GM18858 (cell line): ENCODE data around the gene ARTN.

ENCODE experiments used
- ATAC-seq: cut with Tn5 transposase; IDR thresholded peaks from one replicate; pipeline ENCODE4 v1.9.1; 2021; ENCODE audit not compliant: unreplicated experiment

The ARTN gene

GRCh38 chr1:43982241-43982640, 48.6 kb downstream of the ARTN start:
- ATAC-seq, result no peak

DNA sequence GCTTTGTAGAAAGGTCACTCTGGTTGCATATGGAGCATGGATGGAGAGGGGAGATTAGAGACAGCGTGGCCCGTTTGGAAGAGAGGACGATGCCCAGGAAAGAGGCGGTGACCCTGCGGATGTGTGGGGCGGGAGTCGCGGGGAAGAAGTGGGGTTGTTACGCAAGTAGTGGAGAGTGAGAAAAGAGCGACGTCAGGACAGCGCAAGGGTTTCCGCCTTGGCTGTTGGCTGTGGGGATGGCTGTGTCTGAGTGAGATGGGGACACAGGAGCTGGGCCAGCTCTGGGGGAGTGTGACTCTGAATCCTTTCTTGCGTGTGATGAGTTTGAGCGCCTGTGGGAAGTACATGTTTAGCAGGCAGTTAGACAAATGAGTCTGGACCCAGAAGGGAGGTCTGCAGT, 49.2 kb downstream of the ARTN start:
- no peak for ATAC-seq

GRCh38 chr1:43983253-43983899, 49.8 kb downstream of the ARTN start:
- ATAC-seq, result no peak

GRCh38 chr1:43984855-43985254, 51.3 kb downstream of the ARTN start:
- no peak for ATAC-seq

GRCh38 chr1:43985984-43986595, 52.5 kb downstream of the ARTN start:
- ATAC-seq, result no peak

- no peak for ATAC-seq
Observed at GRCh38 chr1:43986712-43987111, 53.1 kb downstream of the ARTN start.
